Breast epithelium (tissue), 4 donors: ENCODE results near the gene BCL7A. TPM values are rescaled to one million over a fixed set of nuclear protein-coding genes. Genes with fewer than 3 reads are reported as not detected.

Source experiments
- DNase-seq, 2 donors: peaks; one replicate each; pipeline ENCODE4 v3.0.0-alpha.2; 2019; ENCODE audit warnings: low spot score in 2 of 2
- H3K27ac ChIP-seq, 2 donors: fragments of 200-600 bp; sonication (generic) in 1 of 2; one replicate each; pipeline ENCODE4 v1.5.1; 2016 to 2019; ENCODE audit warnings: mild to moderate bottlenecking in 1 of 2
- H3K27me3 ChIP-seq, 2 donors: fragments of 200-600 bp; sonication (generic) in 1 of 2; one replicate each; pipeline versions ENCODE4 v1.5.1 to v1.6.0; 2017 to 2019; ENCODE audit warnings: control low read depth in 1 of 2, mild to moderate bottlenecking in 1 of 2
- H3K36me3 ChIP-seq: fragments of 200-600 bp; one replicate; pipeline ENCODE4 v1.5.1; 2019
- H3K4me1 ChIP-seq, 2 donors: fragments of 200-600 bp; sonication (generic); one replicate each; pipeline ENCODE4 v1.5.1; 2016 to 2019; ENCODE audit warnings: control low read depth in 1 of 2
- H3K4me3 ChIP-seq, 3 donors: fragments of 200-600 bp; sonication (generic); 1 replicate in 2 of 3; 2 replicates in 1 of 3; pipeline ENCODE4 v1.5.1; 2016 to 2019; ENCODE audit warnings: mild to moderate bottlenecking in 3 of 3, moderate library complexity in 2 of 3
- H3K9me3 ChIP-seq, 2 donors: fragments of 200-600 bp; sonication (generic) in 1 of 2; one replicate each; pipeline ENCODE4 v1.5.1; 2016 to 2019; ENCODE audit warnings: control low read depth in 1 of 2
- CTCF ChIP-seq, 3 donors: fragments of 450-650 bp; IDR thresholded peaks; one replicate each; pipeline ENCODE4 v1.5.1; 2016 to 2017; ENCODE audit warnings: antibody characterized with exemption in 3 of 3, mild to moderate bottlenecking in 3 of 3, moderate library complexity in 3 of 3
- POLR2A ChIP-seq: fragments of 450-650 bp; IDR thresholded peaks from one replicate; pipeline ENCODE4 v1.6.1; 2016; ENCODE audit warnings: antibody characterized with exemption, mild to moderate bottlenecking, moderate library complexity
- POLR2AphosphoS5 ChIP-seq, 3 donors: sonication (generic); formaldehyde crosslinking; IDR thresholded peaks; one replicate each; pipeline ENCODE4 v1.6.1; 2017; ENCODE audit warnings: antibody characterized with exemption in 3 of 3
- intact Hi-C: fragments of 100-400 bp; cut with DNase I; formaldehyde crosslinking; loops from one replicate; pipeline ENCODE4 v1.15.1; 2023; ENCODE audit warnings: low total_unique reads
- total RNA-seq, 3 donors: library from RNA; depleted of rRNA; stranded (reverse); fragments of >200 nt; gene quantifications; one replicate each; pipeline ENCODE4 v1.1.0, GENCODE V29; 2016

Gene BCL7A
- total RNA-seq, 3 donors from 2014 or later: 6.2 to 13.5 (median 8.8) TPM

- H3K9me3 ChIP-seq: no peaks in the 10 kb centered on the region
- no peak overlapping the region for H3K27ac ChIP-seq
- H3K36me3 ChIP-seq: no peaks in the 10 kb centered on the region
- TF ChIP-seq CTCF (IDR thresholded peaks at IDR 0.05): no peak
- TF ChIP-seq POLR2A: no peak
- H3K27me3 ChIP-seq: no peaks in the 10 kb centered on the region
- intact Hi-C loops: no loop called here
- H3K4me3 ChIP-seq: no peak overlapping the region
- no peak for DNase-seq
- H3K4me1 ChIP-seq: no peaks in the 10 kb centered on the region
Measured at GRCh38 chr12:122014781-122015180, 6.9 kb upstream of the BCL7A start.

GRCh38 chr12:122018457-122018856, 3.2 kb upstream of the BCL7A start:
- H3K36me3 ChIP-seq: no peaks in the 10 kb centered on the region
- no peak for DNase-seq
- H3K4me1 ChIP-seq: no peaks in the 10 kb centered on the region
- no peaks in the 10 kb centered on the region for H3K9me3 ChIP-seq
- no peak for TF ChIP-seq CTCF (IDR thresholded peaks at IDR 0.05)
- TF ChIP-seq POLR2A: no peak
- TF ChIP-seq POLR2AphosphoS5 (IDR thresholded peaks at IDR 0.05): no peak
- H3K27me3 ChIP-seq: no peaks in the 10 kb centered on the region
- intact Hi-C loops: no loop called here
- H3K4me3 ChIP-seq: no peak overlapping the region
- no peak overlapping the region for H3K27ac ChIP-seq

GRCh38 chr12:122018937-122019336, 2.7 kb upstream of the BCL7A start:
- TF ChIP-seq POLR2A: no peak
- TF ChIP-seq POLR2AphosphoS5 (IDR thresholded peaks at IDR 0.05): no peak
- no peak for TF ChIP-seq CTCF (IDR thresholded peaks at IDR 0.05)
- Histone ChIP-seq H3K4me3 (no peak overlapping the region), H3K4me1 (no peaks in the 10 kb centered on the region), H3K9me3 (no peaks in the 10 kb centered on the region), H3K36me3 (no peaks in the 10 kb centered on the region), H3K27ac (no peak overlapping the region), H3K27me3 (no peaks in the 10 kb centered on the region)
- no peak for DNase-seq
- intact Hi-C loops: no loop called here

GRCh38 chr12:122020795-122021192, 890 bp upstream of the BCL7A start:
- no peaks in the 10 kb centered on the region for H3K4me1 ChIP-seq
- H3K36me3 ChIP-seq: no peaks in the 10 kb centered on the region
- H3K4me3 ChIP-seq: peak overlapping the region; percentile 65 to 97 (median 77)
- DNase-seq: no peak
- TF ChIP-seq POLR2AphosphoS5 (IDR thresholded peaks at IDR 0.05) (no peak), POLR2A (no peak), CTCF (IDR thresholded peaks at IDR 0.05) (no peak)
- no peaks in the 10 kb centered on the region for H3K27me3 ChIP-seq
- intact Hi-C loops: loop anchor here (5.0 kb wide), 1 partner anchor 223 kb away; no protein-coding TSS in a partner anchor
- no peaks in the 10 kb centered on the region for H3K9me3 ChIP-seq
- H3K27ac ChIP-seq: no peak overlapping the region

- intact Hi-C loops: loop anchor here (5.0 kb wide), 1 partner anchor 224 kb away; no protein-coding TSS in a partner anchor
Measured at GRCh38 chr12:122021193-122021821, 377 bp upstream of the BCL7A start.

More at GRCh38 chr12:122021193-122021821, 377 bp upstream of the BCL7A start:
- peak overlapping the region; percentile 17 to 88 for H3K27ac ChIP-seq
- H3K4me3 ChIP-seq: peak overlapping the region; percentile 65 to 97 (median 77)
- no peak for TF ChIP-seq CTCF (IDR thresholded peaks at IDR 0.05)
- TF ChIP-seq POLR2AphosphoS5 (IDR thresholded peaks at IDR 0.05): no peak
- TF ChIP-seq POLR2A: no peak
- no peaks in the 10 kb centered on the region for H3K36me3 ChIP-seq
- no peaks in the 10 kb centered on the region for H3K27me3 ChIP-seq
- no peak for DNase-seq
- H3K4me1 ChIP-seq: no peaks in the 10 kb centered on the region
- no peaks in the 10 kb centered on the region for H3K9me3 ChIP-seq
